Measurements from ENCODE around the gene SMYD1.

SMYD1 gene

DNA sequence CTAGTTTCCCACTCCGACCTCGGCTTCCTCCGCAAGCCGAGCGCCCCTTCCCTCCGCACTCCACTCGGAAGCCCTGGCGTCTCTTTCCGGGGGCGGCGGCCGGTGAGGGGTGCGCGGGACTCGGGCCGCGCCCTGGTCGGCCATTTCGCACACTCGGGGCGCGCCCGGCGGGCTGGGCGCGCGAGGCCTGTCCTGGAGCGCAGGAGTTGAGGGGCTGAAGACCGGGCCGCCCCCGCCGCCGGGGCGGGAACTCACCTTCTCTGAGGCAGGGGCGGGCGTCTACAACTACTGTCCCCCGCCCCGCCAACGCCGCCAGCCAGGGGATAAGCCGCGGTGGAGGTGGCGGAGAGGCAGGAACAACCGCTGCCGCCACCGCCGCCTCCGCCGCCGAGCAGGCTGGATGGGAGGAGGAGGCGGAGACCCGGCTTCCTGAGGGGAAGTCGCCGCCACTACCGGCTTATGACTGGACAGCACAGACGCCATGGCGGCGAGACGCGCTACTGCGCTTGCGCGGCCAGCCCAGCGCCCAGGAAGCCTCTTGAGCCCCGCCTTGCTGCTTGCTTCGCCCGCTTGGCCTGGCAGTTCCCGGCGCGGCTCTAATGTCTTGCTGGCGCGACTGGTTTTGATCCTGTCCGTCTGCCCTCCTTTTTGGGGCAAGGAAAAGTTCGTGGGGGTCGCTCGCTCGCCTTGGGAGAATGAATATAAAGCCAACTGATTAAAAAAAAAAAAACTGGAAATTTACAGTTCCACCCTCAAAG lies 12.1 kb upstream of the SMYD1 start, which contains the start of gene KRCC1:
Gene KRCC1 (minus strand): TSS at position 413 of the 758 bp plus-strand sequence. CDS start 27,220 bp downstream, outside the sequence.
- DNase-seq (ENCODE audit: low read depth in 1 of 2, low spot score in 1 of 2), result peak; percentile 84 to 86

DNA sequence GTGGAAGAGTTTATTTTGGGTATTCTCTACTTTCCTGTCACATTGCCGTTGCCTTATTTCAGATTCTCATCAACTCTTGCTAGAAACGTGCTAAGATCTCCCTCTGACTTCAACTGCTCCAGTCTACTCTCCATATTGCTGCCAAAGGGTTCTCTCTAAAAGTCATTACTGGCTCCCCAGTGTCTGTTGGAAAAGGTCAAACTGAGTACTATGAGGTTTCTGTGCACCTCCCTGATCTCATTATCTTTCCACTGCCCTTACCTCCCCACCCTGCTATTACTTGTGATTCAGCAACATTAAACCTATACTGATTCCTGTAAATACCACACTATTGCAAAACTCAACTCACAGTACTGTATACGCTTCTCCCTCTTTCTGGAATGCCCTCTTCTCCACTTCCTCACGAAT lies 10.2 kb upstream of the SMYD1 start:
- no peak for DNase-seq (ENCODE audit: low read depth in 1 of 2, low spot score in 1 of 2)

DNA sequence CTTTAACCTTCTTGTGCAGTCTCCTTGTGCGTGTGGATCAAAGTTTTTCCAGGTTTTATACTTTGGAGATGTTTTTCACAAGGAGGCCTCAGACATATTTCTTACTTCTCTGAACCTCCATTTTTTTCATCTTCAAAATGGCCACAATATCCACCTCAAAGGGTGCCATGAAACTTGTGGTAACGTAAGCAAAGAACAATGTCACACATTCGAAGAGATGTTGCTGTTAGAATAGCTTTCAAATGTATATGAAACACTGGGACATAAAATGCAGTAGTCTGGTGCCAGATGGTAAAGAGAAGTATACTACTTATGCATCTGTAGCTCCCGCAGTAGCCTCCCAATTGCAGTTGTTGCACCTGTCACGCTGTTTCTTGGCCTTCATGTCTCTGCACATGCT lies 9.4 kb upstream of the SMYD1 start:
- no peak for DNase-seq (ENCODE audit: low read depth in 1 of 2, low spot score in 1 of 2)

DNA sequence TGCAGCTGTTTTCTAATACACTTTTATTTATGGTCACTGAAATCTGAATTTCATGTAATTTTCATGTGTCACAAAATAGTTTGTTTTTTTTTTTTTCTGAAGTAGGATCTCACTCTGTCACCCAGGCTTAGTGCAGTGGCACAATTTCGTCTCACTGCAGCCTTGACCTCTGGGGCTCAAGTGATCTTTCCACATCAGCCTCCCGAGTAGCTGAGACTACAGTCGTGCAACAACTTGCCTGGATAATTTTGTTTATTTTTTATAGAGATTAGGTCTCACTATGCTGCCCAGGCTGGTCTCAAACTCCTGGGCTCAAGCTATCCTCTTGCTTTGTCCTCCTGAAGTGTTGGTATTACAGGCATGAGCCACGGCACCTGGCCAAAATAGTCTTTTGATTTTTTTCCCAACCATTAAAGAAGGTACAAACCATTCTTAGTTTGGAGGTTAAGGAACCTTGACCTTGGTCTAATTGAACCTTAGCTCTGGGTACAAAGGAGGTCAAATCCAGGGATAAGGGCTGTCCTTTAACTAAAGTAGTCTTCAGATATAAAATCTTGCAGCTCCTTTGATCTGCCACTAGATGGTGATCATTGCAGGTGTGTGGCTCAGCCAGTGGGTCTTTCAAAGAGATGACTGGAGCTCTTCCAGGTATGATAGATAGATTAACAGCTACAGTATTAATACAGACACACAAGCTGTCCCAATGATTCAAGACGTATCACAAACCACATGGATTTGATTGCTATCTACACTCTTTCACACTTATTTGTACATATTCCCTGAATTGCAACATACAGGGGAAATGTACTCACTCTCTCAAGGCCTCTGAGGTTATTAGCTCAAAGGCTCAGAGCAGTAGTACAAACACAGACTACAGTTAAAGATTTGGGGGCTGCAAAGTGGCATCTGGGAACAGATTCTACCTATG lies 7.4 kb upstream of the SMYD1 start:
- DNase-seq (ENCODE audit: low read depth in 1 of 2, low spot score in 1 of 2), result peak in 1 of 2 donors; percentile 36

DNA sequence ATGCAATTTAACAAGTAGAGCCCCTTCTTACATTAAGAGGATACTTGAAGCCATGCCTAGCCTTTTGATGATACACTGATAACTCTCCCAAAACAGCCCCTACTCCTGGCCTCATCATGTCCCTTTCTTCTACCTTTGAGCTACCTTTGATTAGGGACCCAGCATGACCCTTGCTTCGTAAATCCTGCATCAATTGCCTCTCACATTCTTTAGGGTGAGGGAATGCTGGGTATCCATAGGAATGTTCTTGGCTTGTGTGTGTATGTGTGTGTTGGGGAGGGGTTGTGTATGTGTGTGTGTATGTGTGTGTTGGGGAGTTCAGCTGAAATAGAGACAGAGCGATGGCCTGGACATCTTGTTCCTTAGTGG lies 6.7 kb upstream of the SMYD1 start:
- DNase-seq (ENCODE audit: low read depth in 1 of 2, low spot score in 1 of 2), result no peak

DNA sequence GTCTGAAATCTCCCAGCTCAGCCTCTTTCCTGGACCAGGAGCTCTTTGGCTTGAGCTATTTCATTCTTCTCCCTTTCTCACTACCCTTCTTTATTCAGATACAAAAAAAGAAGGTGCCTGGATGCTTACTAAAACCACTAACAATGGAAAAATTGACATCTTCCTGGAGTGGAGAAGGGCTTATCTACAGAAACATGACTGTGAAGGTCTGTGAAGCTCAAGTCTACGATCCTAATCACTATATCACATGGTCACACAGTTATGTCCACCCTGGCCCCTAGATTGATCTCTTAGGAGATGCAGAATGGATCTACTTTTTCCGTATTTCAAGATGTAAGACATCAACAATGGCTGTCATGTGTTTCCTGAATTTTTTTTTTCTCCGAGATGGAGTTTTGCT lies 6.3 kb upstream of the SMYD1 start:
- no peak for DNase-seq (ENCODE audit: low read depth in 1 of 2, low spot score in 1 of 2)

DNA sequence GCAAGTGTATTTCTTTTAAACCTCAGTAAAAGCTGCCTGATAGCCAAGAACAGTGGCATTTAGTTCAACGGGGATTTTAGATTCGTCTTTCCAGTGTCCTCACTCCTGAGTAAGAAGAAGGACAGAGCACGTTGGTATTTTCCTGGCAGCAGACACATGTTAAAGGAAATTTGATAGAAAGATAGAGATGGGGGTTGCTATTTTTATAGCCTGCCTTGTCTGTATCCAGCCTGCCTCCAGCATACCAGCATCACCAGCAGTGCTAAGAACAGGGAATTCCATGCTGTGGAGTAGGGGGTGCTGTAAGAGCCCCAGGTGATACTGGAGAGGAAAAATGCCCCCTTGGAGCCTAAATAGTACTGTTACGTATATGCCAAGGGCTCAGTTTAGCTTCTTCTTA lies 1.1 kb upstream of the SMYD1 start:
- DNase-seq (ENCODE audit: low read depth in 1 of 2, low spot score in 1 of 2), result no peak

DNA sequence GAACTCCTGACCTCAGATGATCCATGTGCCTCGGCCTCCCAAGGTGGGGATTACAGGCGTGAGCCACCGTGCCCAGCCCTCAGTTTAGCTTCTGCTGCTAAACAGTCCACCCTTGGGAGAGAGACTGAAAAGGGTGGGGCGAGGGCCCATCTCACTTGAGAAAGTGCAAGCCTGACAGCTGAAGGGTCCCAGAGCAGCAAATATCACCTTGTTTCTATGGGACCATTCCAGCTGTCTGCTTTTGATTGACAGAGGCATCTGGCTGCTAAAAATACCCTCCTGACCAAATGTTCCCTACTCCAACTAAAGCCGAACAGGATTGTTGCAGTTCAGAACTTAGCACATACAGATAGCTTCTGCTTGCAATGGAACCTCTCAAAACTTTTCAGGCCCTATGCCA lies 436 bp upstream of the SMYD1 start:
- DNase-seq (ENCODE audit: low read depth in 1 of 2, low spot score in 1 of 2), result no peak

DNA sequence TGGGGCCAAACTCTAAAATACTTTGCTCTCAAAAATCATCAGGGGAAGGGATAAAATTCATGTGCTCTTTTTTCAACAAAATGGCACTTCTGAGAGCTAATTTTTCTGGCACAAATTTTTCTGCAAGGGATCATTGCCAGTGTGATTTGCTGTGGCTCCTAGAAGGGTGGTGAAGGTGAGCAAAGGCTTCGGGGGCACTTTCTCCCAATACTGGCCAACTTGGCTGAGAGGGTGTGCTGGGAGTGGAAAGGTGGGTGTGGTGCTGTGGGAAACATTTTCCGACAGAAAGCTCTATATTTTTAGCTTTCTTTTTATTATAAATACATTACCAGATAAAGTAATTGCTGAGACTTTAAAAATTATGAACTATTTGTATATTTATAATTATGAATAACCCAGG lies 419 bp downstream of the SMYD1 start:
- DNase-seq (ENCODE audit: low read depth in 1 of 2, low spot score in 1 of 2), result no peak

DNA sequence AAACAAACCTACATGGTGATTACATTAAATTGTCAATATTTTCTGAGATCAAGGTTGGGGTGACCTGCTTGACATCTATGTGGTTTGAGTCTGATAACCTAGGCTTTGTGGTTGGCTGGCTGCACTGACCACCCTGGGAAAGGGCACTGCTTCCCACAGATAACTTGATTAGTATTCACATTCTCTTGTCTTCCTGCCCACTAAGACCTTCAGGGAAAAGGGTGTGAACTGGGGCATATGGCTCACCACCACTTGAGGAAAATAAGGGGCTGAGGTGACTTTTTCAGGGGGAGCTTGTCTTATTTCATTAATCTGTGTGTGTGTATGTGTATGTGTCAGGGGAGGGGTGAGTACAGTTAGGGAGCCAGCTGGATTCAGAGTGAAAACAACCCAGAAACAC lies 1.5 kb downstream of the SMYD1 start:
- no peak for DNase-seq (ENCODE audit: low read depth in 1 of 2, low spot score in 1 of 2)

DNA sequence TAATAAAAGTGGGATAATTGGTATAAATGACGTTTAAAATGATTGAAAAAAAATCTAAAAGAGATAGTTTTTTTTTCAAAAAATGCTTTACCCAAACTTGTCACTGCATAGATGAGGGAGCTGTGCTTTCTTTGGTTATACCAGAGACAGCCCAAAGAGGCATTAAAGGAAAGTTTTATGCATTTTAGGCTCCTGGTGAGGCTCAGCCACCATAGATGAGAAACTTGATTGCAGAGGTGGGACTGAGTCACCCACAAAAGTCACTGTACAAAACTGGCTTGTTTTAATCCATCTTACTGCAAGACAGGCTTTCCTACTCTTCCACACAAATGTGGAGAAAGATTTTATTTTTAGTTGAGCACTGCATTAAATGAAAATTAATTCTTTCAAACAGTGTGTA lies 2.4 kb downstream of the SMYD1 start:
- no peak for DNase-seq (ENCODE audit: low read depth in 1 of 2, low spot score in 1 of 2)

DNA sequence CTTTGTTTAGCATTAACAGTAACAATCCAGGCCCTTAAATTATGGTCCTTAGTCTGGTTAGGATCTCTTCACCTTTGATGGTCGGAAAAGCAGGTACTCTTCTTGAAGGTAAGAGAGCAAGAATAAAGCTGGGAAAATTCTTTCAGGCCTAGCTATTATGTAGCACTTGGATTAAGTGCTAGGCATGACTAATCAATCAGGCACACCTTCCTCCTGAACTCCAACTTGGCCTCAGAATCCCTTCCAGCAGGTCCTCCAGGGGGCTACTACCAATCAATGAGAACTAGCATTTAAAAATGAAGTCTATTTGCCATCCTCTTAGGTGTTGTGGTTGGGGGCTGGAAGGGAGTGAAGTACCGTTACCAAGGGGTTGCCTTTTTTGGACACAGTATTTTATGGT lies 3.7 kb downstream of the SMYD1 start:
- no peak for DNase-seq (ENCODE audit: low read depth in 1 of 2, low spot score in 1 of 2)

DNA sequence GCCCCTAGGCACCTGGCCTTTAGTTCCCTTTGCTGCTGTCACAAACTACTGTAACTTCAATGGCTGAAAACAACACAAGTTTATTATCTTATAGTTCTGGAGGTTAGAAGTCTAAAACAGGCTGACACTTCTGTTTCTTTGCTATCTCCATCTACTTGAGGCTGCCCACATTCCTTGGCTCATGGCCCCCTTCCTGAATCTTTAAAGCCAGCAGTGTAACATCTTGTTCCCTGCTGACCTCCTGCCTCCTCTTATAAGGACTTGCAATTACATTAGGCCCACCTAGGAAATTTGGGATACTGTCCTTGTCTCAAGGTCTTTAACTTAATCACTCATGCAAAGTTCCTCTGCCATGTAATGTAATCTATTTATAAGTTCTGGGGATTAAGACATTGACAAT lies 6.5 kb downstream of the SMYD1 start:
- no peak for DNase-seq (ENCODE audit: low read depth in 1 of 2, low spot score in 1 of 2)

DNA sequence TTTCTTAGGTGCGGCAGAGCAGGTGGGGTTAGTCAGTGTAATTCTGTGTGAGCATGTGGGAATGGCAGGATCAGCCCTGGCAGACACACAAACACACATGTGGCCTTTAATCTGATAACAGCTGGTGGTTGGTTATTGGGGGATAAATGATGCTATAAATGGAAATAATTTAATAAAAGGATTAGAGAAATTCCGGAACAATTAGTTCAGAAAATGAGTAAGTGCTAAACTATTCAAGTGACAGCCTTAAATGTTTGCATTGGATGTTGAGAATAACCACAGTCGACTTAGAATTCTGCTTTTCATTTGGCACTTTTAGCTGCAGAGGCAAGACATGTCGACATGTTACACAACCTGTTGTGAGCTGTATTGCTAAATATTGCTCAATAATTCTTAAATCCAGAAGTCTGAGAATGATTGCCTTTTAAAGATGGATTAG lies 7.2 kb downstream of the SMYD1 start:
- DNase-seq (ENCODE audit: low read depth in 1 of 2, low spot score in 1 of 2), result no peak

DNA sequence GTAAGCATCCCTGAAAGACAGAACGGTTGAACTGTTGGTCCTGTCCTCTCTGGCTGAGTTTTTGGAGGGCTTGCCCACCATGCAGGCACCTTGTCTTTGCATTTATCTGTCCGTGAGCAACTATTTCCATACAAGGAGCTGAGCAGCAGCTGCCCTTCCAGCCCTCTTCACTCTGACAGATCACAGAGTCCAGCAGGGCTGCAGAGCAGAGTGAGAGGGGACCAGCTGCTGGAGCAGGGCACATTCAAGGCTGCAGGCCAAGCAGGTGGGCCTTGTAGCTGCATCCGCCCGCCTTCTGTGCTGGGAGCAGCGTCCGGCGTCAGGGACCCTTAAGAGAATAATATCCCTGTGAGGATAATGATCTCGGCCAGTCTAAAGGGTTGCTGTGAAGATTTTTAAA lies 9.5 kb downstream of the SMYD1 start:
- DNase-seq (ENCODE audit: low read depth in 1 of 2, low spot score in 1 of 2), result no peak

DNA sequence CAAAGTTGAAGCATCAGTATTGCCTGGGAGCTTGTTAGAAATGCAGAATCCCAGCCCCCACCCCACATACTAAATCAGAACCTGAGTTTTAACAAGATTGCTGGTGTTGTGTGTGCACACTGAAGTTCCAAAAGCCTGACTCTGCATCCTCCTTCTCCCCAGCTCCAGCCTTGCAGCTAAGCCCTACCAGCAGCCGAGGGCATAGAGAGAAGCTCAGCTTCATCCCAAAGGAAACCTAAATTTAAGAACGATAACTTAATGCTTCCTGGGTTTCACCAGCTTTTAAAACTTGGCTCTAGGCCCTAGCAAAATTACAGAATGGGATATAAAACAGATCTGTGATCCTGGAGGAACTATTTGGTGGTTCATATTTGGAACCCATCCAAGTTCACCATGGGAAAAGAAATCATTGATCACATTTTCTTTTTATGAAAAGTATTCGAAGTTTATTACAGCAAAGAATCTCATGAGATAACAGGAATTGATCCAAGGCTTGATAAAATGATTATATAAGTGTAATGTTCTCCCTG lies 11.1 kb downstream of the SMYD1 start:
- DNase-seq (ENCODE audit: low read depth in 1 of 2, low spot score in 1 of 2), result no peak

DNA sequence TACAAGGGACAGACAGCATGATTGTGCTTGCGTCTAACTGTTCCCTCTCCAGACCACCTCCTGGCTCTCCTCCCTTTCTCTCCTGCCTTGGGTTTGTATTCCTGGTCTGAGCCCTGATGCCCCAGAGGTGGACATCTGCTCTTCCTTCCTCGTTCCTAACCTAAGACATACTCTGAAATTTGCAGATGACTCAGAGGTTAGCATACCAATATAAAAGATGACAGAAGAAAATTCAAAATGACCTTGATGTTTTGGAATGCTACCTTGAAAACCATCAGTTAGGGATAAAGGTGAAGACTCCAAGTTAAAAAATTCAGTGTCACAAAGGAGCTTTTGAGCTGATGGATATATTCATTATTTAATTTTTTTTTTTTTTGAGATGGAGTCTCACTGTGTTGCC lies 12.9 kb downstream of the SMYD1 start:
- DNase-seq (ENCODE audit: low read depth in 1 of 2, low spot score in 1 of 2), result no peak

DNA sequence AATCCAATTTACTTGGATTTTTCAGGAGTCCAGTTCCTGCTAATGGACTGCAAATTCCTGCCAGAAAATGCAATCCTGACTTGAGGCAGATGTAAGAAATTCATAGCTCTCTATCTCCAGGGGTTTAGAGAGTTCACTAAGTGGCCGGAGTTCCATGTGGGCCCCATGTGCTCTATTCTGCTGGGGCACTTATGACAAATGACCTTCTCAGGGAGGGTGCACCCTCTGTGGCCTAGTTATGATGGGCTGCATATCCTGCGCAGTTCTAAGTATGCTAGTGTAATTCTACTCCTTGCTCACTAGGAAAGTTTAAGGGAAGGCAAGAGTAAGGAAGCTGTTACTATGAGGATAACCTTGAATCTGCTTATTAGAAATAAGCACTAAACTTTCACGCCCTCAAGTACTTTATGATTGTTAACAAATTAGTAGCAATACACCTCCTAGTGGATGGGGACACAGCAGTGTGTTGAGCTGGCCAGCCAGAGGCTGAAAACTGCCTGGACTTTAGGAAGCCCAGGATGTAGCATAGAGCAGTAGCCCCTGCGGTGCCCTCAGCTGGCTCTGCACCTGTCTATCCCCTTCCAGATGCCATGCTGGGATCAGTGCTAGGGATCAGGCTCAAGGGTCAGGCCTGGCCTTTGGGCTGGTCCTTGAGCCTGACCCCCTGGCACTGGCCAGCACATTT lies 14.4 kb downstream of the SMYD1 start:
- DNase-seq (ENCODE audit: low read depth in 1 of 2, low spot score in 1 of 2), result no peak

DNA sequence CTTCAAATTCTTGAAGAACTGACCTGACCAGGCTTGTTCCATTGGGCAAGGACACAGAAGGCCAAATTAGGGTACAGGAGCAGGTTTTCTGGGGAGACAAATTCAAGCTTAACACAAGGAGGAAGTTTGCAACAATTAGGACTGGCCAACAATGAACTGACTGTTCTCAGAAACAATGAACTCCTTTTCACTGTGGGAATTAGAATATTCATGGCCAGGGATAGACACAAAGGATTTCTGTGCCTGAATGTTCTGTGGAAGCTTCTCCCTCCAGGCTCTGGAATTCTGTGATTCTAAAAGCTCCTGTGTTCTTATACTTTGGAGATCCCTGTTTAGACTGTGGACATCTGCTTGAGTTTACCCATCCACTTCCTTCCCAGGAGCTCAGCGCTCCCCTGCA lies 15.2 kb downstream of the SMYD1 start:
- no peak for DNase-seq (ENCODE audit: low read depth in 1 of 2, low spot score in 1 of 2)

DNA sequence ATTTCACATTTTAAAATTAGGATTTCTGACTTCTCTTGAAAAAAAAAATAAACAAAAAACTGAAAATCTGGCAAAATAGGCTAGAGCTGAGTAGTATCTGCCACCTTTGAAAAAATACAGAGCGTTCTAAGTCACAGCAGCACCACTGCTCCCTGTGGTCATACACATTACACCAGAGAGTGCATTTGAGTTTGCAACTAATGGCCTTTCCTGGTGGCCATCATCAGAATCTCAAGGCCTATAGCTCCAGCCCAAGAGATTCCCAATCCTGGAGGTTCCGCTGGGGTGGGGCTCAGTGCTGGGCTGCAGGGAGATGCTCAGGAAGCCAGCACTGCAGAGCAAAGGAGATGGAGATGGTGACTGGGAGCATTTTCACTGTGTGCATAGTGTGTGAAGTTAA lies 17.5 kb downstream of the SMYD1 start:
- no peak for DNase-seq (ENCODE audit: low read depth in 1 of 2, low spot score in 1 of 2)

DNA sequence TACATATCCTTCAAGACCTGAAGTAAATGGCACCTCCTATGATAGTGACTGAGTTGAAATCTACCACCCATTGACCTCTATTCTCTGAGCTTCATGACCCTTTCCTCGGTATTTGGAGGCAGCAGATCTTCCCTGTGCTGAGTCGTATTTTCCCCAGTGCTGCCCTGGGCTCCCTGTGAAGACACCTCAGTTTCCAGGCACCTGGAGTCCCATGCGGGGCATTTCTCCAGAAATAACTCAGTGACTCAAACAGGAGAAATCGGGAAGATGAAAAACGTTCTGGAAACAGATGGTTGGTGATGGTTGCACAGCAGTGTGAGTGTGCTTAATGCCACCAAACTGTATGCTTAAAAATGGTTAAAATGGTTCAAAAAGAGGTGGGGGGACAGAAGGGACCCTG lies 18.0 kb downstream of the SMYD1 start:
- no peak for DNase-seq (ENCODE audit: low read depth in 1 of 2, low spot score in 1 of 2)

DNA sequence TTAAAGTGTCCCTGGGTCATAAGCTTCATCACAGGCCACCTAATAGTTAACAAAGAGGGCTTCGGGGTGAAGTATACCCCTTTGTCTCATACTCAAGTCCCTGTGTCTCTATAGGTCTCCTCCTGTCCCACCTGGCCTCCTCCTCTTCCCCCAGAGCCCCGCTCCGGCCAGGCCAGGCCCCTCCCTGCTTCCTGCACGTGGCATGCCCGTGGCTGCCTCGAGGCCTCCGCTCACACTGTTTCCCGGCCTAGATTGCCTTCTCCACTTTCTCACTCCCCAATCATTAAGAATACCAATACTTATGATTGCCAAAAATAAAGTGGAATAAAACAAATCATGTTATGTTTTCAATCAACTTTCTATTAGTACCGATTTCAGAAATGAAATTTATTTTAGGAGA lies 18.8 kb downstream of the SMYD1 start:
- DNase-seq (ENCODE audit: low read depth in 1 of 2, low spot score in 1 of 2), result no peak

Data from activated CD4-positive, alpha-beta T cell treated with anti-CD3 and anti-CD28 coated beads, Interleukin-2, amount 50 U/mL, for 24 hours (primary cell).